Left ventricle myocardium inferior (tissue), 1 donor: ENCODE data around the gene SLC9C2. TPM values are rescaled to one million over a fixed set of nuclear protein-coding genes. Genes with fewer than 3 reads are reported as not detected.
"Not testable (repeated sequence)": the region's sequence is repeated elsewhere in the genome, so short reads cannot be mapped to it uniquely, and the experiment has no call there.

Experiments
- DNase-seq: peaks from one replicate; pipeline ENCODE4 v3.0.0-alpha.2; 2020
- H3K27ac ChIP-seq: fragments of 200-600 bp; replicated peaks from 2 replicates; pipeline ENCODE4 v1.8.0; 2021
- H3K27me3 ChIP-seq: fragments of 200-600 bp; 2 replicates; pipeline ENCODE4 v1.8.0; 2021; ENCODE audit warnings: low read depth
- H3K36me3 ChIP-seq: fragments of 200-600 bp; 2 replicates; pipeline ENCODE4 v1.8.0; 2021
- H3K4me1 ChIP-seq: fragments of 200-600 bp; 2 replicates; pipeline ENCODE4 v1.8.0; 2021
- H3K4me3 ChIP-seq: fragments of 200-600 bp; 2 replicates; pipeline ENCODE4 v1.8.0; 2021; ENCODE audit warnings: mild to moderate bottlenecking, moderate library complexity
- H3K9me3 ChIP-seq: fragments of 200-600 bp; replicated peaks from 2 replicates; pipeline ENCODE4 v1.8.0; 2021
- CTCF ChIP-seq: fragments of 200-600 bp; IDR thresholded peaks from 2 replicates; pipeline ENCODE4 v1.8.0; 2021; ENCODE audit warnings: antibody characterized with exemption, mild to moderate bottlenecking, borderline replicate concordance
- intact Hi-C: fragments of 100-400 bp; cut with micrococcal nuclease; formaldehyde crosslinking; loops from one replicate; pipeline ENCODE4 v1.11.0; 2022
- total RNA-seq: library from RNA; stranded (reverse); fragmentation: NEBNext Ultra II Directional; extraction: Animal tissue kit (Norgen Biotek cat#: 25700); gene quantifications from one replicate; pipeline ENCODE4 v1.2.1, GENCODE V29; 2021
- donor health status: DM: no; HTN: yes; CAD: no; lungs with severe emphysema.

SLC9C2 gene
- total RNA-seq, 1 donor from 2014 or later: not detected

DNA sequence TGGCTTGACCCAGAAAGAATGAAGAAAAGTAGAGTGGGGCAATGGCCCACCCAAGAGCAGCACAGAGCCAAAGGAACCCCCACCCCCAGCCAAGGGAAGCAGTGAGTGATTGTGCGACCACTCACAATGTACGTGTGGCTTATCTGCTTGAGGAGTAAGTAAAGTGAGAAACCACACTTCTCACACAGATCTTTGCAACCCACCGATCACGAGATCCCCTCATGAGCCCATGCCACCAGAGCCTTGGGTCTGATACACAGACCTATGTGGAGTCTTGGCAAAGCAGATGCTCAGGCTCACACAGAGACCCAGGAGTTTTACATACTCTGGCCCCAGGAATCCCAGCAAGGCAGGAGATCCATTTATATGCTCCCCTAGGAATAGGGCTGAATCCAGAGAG lies 14.0 kb upstream of the SLC9C2 start:
- no peaks in the 10 kb centered on the region for H3K36me3 ChIP-seq
- intact Hi-C loops: no loop called here
- DNase-seq: no peak
- no peaks in the 10 kb centered on the region for H3K4me1 ChIP-seq
- no peak overlapping the region for H3K4me3 ChIP-seq
- no peaks in the 10 kb centered on the region for H3K27me3 ChIP-seq
- no peak overlapping the region for H3K27ac ChIP-seq
- H3K9me3 ChIP-seq: peaks cover 47% of the 10 kb centered on the region
- no peak for TF ChIP-seq CTCF

- DNase-seq, intact Hi-C loops: not testable (repeated sequence)
Observed at GRCh38 chr1:173613086-173613485, 10.2 kb upstream of the SLC9C2 start.

GRCh38 chr1:173608503-173609216 lies 5.8 kb upstream of the SLC9C2 start:
- intact Hi-C loops: no loop called here

More at GRCh38 chr1:173613086-173613485, 10.2 kb upstream of the SLC9C2 start:
- not testable (repeated sequence) for H3K4me1 ChIP-seq, H3K4me3 ChIP-seq, H3K36me3 ChIP-seq, H3K27me3 ChIP-seq, H3K27ac ChIP-seq
- peaks cover 10% of the 10 kb centered on the region for H3K9me3 ChIP-seq

DNA sequence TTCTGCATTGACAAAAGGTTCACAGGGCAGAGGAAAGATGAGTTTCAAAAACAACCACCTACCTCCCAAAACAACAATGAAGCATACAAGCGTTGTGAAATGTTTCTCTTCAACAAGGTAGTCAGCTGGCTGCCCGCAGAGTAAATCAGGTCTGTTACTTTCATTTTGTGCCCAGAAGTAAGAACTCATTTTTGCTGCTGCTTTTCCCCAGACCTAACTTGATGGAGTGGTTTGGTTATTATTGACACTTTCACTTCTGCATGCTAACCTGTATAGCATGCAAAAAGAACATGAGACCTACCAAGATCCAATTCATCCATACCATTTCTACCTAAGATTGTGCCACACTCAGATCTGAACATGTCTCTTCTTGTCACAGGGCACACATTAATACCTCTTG lies 1.3 kb downstream of the SLC9C2 start:
- no peak overlapping the region for H3K27ac ChIP-seq
- H3K9me3 ChIP-seq: peaks cover 4% of the 10 kb centered on the region
- intact Hi-C loops: no loop called here
- H3K4me1 ChIP-seq: peaks cover 14% of the 10 kb centered on the region
- no peak overlapping the region for H3K4me3 ChIP-seq
- no peak for DNase-seq
- no peaks in the 10 kb centered on the region for H3K36me3 ChIP-seq
- TF ChIP-seq CTCF: no peak
- no peaks in the 10 kb centered on the region for H3K27me3 ChIP-seq

More at GRCh38 chr1:173608503-173609216, 5.8 kb upstream of the SLC9C2 start:
- Histone ChIP-seq H3K27me3 (no peaks in the 10 kb centered on the region), H3K27ac (no peak overlapping the region), H3K4me1 (peaks cover 3% of the 10 kb centered on the region), H3K4me3 (no peak overlapping the region), H3K36me3 (no peaks in the 10 kb centered on the region), H3K9me3 (no peaks in the 10 kb centered on the region)
- TF ChIP-seq CTCF: no peak
- no peak for DNase-seq

- H3K4me3 ChIP-seq: no peak overlapping the region
- no peak overlapping the region for H3K27ac ChIP-seq
- TF ChIP-seq CTCF: no peak
- no peaks in the 10 kb centered on the region for H3K27me3 ChIP-seq
- intact Hi-C loops: no loop called here
- H3K4me1 ChIP-seq: no peaks in the 10 kb centered on the region
- no peak for DNase-seq
- peaks cover 3% of the 10 kb centered on the region for H3K36me3 ChIP-seq
- H3K9me3 ChIP-seq: peaks cover 15% of the 10 kb centered on the region
Observed at GRCh38 chr1:173596097-173596825, 6.6 kb downstream of the SLC9C2 start.

DNA sequence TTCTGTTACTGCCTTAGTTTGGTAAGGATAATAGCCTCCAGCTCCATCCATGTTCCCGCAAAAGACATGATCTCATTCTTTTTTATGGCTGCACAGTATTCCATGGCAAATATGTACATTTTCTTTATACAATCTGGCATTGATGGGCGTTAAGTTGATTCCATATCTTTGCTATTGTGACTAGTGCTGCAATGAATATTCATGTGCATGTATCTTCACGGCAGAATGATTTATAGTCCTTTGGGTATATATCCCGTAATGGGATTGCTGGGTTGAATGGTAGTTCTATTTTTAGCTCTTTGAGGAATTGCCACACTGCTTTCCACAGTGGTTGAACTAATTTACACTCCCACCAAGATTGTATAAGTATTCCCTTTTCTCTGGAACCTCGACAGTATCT lies 11.7 kb downstream of the SLC9C2 start:
- H3K36me3 ChIP-seq, intact Hi-C loops, DNase-seq, H3K27me3 ChIP-seq, H3K27ac ChIP-seq, H3K4me3 ChIP-seq, H3K4me1 ChIP-seq, H3K9me3 ChIP-seq: not testable (repeated sequence)
